Thoracic aorta (tissue), 2 donors: ENCODE results near the gene STAG3. TPM values are rescaled to one million over a fixed set of nuclear protein-coding genes. Genes with fewer than 3 reads are reported as not detected.
"Not testable (repeated sequence)": the region's sequence is repeated elsewhere in the genome, so short reads cannot be mapped to it uniquely, and the experiment has no call there.

ENCODE experiments used
- ATAC-seq: fragments of 150-250 bp; one replicate; pipeline ENCODE4 v1.8.0; 2017; ENCODE audit warnings: low read depth; ENCODE audit not compliant: insufficient number of reproducible peaks, low FRiP score
- DNase-seq: peaks from one replicate; pipeline ENCODE4 v3.0.0-alpha.2; 2020; ENCODE audit warnings: low spot score
- H3K27ac ChIP-seq, 2 donors: fragments of 200-600 bp; sonication (generic); 1 replicate in 1 of 2; 2 replicates in 1 of 2; pipeline ENCODE4 v1.5.1; 2016; ENCODE audit warnings: mild to moderate bottlenecking in 2 of 2, moderate library complexity in 2 of 2
- H3K27me3 ChIP-seq: fragments of 200-600 bp; sonication (generic); replicated peaks from 2 replicates; pipeline ENCODE4 v1.6.0; 2016; ENCODE audit warnings: mild to moderate bottlenecking; ENCODE audit not compliant: insufficient read depth
- H3K36me3 ChIP-seq: fragments of 200-600 bp; sonication (generic); one replicate; pipeline ENCODE4 v1.5.1; 2016
- H3K4me1 ChIP-seq, 2 donors: fragments of 200-600 bp; sonication (generic); 1 replicate in 1 of 2; 2 replicates in 1 of 2; pipeline versions ENCODE4 v1.5.1 to v1.6.0; 2016; ENCODE audit warnings: low read depth in 2 of 2, mild to moderate bottlenecking in 1 of 2; ENCODE audit not compliant: control insufficient read depth in 1 of 2
- H3K4me3 ChIP-seq: fragments of 200-600 bp; sonication (generic); 2 replicates; pipeline ENCODE4 v1.5.1; 2016; ENCODE audit warnings: mild to moderate bottlenecking
- H3K9me3 ChIP-seq: fragments of 200-600 bp; sonication (generic); 2 replicates; pipeline ENCODE4 v1.5.1; 2016
- total RNA-seq, 2 donors: library from RNA; depleted of rRNA; stranded (reverse); fragments of >200 nt; gene quantifications; one replicate each; pipeline versions ENCODE4 v1.1.0 to v1.2.3, GENCODE V29; 2016
- TF ChIP-seq, protein P1 (sequence below): fragments of 200-600 bp; sonication (generic); IDR thresholded peaks from one replicate; pipeline ENCODE4 v1.5.1; 2019; ENCODE audit warnings: antibody characterized with exemption

The STAG3 gene, protein sequence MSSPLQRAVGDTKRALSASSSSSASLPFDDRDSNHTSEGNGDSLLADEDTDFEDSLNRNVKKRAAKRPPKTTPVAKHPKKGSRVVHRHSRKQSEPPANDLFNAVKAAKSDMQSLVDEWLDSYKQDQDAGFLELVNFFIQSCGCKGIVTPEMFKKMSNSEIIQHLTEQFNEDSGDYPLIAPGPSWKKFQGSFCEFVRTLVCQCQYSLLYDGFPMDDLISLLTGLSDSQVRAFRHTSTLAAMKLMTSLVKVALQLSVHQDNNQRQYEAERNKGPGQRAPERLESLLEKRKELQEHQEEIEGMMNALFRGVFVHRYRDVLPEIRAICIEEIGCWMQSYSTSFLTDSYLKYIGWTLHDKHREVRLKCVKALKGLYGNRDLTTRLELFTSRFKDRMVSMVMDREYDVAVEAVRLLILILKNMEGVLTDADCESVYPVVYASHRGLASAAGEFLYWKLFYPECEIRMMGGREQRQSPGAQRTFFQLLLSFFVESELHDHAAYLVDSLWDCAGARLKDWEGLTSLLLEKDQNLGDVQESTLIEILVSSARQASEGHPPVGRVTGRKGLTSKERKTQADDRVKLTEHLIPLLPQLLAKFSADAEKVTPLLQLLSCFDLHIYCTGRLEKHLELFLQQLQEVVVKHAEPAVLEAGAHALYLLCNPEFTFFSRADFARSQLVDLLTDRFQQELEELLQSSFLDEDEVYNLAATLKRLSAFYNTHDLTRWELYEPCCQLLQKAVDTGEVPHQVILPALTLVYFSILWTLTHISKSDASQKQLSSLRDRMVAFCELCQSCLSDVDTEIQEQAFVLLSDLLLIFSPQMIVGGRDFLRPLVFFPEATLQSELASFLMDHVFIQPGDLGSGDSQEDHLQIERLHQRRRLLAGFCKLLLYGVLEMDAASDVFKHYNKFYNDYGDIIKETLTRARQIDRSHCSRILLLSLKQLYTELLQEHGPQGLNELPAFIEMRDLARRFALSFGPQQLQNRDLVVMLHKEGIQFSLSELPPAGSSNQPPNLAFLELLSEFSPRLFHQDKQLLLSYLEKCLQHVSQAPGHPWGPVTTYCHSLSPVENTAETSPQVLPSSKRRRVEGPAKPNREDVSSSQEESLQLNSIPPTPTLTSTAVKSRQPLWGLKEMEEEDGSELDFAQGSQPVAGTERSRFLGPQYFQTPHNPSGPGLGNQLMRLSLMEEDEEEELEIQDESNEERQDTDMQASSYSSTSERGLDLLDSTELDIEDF
- under 1 TPM; 0.56 to 0.95 TPM for total RNA-seq

DNA sequence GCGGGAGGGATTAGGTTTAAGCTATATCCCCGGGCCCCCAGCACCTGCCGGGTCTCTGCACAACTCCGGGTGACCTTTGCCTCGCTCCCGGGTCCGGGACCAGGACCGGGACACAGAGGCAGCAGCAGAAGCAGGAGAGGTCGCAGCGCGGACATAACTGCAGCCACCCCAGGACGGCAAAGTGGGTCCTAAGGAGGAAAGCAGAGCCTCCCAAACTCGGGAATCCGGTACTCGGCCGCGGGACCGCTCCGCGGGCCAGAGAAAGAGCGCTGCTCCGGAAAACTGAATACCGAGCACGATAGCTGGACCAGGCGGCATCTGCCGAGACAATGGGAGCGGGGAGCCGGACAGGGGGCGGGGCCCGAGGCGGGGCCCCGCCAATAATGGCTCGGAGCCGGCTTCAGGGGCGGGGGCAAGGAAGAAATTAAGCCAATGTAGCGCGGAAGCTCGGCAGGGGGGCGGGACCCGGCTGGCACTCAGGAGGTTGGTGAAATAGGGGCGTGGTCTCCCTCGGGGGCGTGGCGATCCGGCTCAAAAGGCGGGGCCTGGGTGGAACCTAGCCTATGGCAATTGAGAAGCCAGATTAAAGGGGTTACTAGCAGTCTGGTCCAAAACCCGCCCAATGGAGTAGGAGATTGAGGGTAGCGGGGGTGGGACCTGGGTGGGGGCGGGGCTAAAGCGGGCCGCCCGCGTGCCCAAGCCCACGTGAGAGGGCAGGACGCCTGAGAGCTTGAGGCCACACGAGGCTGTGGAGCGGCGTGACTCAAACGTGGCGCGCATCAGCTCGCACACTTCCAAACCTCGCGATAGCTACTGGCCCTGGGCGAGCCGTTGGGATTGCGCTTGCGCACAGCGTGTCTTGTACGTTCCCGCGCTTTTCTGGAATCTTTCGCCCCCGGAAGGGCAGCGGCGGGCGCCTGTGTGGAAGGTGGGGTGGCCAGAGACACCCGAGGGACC, at the start of gene STAG3, which contains the start of gene GPC2:
Gene STAG3, plus strand, starts transcription at position 874 of the 957 bp plus-strand sequence. CDS start 2,639 bp downstream, outside the sequence.
Gene GPC2, minus strand, starts transcription at position 337 of the 957 bp plus-strand sequence. Its CDS starts 182 bp downstream, at position 155.
- no peaks in the 10 kb centered on the region for H3K27me3 ChIP-seq
- TF ChIP-seq, protein P1, sequence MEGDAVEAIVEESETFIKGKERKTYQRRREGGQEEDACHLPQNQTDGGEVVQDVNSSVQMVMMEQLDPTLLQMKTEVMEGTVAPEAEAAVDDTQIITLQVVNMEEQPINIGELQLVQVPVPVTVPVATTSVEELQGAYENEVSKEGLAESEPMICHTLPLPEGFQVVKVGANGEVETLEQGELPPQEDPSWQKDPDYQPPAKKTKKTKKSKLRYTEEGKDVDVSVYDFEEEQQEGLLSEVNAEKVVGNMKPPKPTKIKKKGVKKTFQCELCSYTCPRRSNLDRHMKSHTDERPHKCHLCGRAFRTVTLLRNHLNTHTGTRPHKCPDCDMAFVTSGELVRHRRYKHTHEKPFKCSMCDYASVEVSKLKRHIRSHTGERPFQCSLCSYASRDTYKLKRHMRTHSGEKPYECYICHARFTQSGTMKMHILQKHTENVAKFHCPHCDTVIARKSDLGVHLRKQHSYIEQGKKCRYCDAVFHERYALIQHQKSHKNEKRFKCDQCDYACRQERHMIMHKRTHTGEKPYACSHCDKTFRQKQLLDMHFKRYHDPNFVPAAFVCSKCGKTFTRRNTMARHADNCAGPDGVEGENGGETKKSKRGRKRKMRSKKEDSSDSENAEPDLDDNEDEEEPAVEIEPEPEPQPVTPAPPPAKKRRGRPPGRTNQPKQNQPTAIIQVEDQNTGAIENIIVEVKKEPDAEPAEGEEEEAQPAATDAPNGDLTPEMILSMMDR, result no peak
- H3K27ac ChIP-seq, result no peak within 1 kb of the TSS
- no peaks in the 10 kb centered on the region for H3K36me3 ChIP-seq
- DNase-seq (peak; percentile 78), ATAC-seq (peak; percentile 86)
- peaks cover 6 to 14% of the 10 kb centered on the region in 2 donors for H3K4me1 ChIP-seq
- peak within 1 kb of the TSS; percentile 84 for H3K4me3 ChIP-seq
- H3K9me3 ChIP-seq, result no peaks in the 10 kb centered on the region

DNA sequence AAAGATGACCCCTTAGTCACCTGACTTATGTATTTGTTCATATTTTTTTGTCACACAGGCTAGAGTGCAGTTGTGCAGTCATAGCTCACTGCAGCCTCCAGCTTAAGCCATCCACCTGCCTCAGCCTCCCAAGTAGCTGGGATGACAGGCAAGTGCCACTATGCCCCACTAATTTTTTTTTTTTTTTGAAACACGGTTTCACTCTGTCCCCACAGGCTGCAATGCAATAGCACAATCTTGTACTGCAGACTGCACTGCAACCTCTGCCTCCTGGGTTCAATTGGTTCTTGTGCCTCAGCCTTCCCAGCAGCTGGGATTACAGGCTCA, 49.1 kb upstream of the STAG3 start:
- Histone ChIP-seq H3K36me3 (no peaks in the 10 kb centered on the region), H3K4me1 (peaks cover 13 to 37% of the 10 kb centered on the region in 2 donors), H3K27ac (no peak overlapping the region), H3K9me3 (no peaks in the 10 kb centered on the region), H3K27me3 (no peaks in the 10 kb centered on the region), H3K4me3 (no peak overlapping the region)
- DNase-seq (no peak), ATAC-seq (no peak)
- TF ChIP-seq, protein P1, result no peak

DNA sequence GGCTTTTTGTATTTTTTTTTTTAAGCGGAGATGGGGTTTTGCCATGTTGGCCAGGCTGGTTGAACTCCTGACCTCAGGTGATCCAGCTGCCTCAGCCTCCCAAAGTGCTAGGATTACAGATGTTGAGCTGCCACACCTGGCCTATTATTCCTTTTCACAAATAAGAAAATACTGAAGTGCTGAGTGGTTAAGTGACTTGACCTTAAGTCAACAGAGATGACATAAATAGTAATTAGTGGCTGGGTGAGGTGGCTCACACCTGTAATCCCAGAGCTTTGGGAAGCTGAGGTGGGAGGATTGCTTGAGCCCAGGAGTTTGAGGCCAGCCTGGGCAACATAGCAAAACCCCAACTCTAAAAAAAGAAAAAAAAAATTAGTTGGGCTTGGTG, 47.5 kb upstream of the STAG3 start:
- not testable (repeated sequence) for ATAC-seq, H3K27me3 ChIP-seq, H3K4me3 ChIP-seq, H3K36me3 ChIP-seq, H3K9me3 ChIP-seq, DNase-seq, H3K27ac ChIP-seq
- peaks cover 13 to 33% of the 10 kb centered on the region in 2 donors for H3K4me1 ChIP-seq

DNA sequence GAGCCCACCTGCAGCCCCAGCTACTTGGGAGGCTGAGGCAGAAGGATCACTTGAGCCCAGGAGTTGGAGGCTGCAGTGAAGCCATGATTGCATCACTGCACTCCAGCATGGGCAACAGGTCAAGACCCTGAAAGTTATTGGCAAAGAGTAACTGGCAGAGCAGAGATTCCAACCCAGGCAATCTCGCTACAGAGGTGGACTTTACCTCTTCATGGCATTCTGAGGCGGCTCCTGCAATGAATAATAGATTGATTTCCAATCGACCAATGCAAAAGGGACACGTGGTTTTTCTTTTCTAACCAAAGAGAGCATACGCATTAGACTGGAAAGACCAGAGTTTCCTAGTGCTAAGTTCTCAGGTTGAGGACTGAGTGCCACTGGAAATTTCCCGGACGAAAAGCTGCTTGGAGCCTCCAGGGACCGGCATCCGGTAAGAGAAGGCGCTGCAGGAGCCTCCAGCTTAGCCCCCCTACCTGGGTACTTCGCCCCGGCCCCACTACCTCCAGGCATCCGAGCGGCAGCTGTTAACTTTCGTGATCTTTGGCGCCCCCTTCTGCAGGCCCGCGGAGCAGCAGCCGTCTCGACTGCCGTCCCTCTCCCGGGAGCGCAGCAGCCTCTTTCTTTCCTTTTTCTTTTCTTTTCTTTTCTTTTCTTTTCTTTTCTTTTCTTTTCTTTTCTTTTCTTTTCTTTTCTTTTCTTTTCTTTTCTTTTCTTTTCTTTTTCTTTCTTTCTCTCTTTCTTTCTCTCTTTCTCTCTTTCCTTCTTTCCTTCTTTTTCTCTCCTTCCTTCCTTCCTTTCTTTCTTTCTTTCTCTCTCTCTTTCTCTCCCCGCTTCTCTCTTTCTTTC, 46.9 kb upstream of the STAG3 start:
- Histone ChIP-seq H3K36me3 (no peaks in the 10 kb centered on the region), H3K27ac (no peak overlapping the region), H3K9me3 (no peaks in the 10 kb centered on the region), H3K4me3 (peak overlapping the region; percentile 63), H3K4me1 (peaks cover 13 to 27% of the 10 kb centered on the region in 2 donors), H3K27me3 (no peaks in the 10 kb centered on the region)
- DNase-seq (no peak), ATAC-seq (peak; percentile 63)
- TF ChIP-seq, protein P1, result peak; percentile 83
